Transverse colon (tissue), 4 donors: ENCODE data around the gene ATOH8. TPM values are rescaled to one million over a fixed set of nuclear protein-coding genes. Genes with fewer than 3 reads are reported as not detected.

ENCODE experiments used
- DNase-seq: peaks from one replicate; pipeline ENCODE4 v3.0.0-alpha.2; 2019
- H3K27ac ChIP-seq, 4 donors: fragments of 200-600 bp; sonication (generic); 2 replicates each; pipeline ENCODE4 v1.5.1; 2016 to 2018; ENCODE audit warnings: inconsistent platforms in 4 of 4
- H3K27me3 ChIP-seq: fragments of 200-600 bp; sonication (generic); 2 replicates; pipeline ENCODE4 v1.5.1; 2017; ENCODE audit warnings: inconsistent platforms
- H3K36me3 ChIP-seq, 4 donors: fragments of 200-600 bp; sonication (generic); 2 replicates each; pipeline ENCODE4 v1.5.1; 2017 to 2019; ENCODE audit warnings: inconsistent platforms in 4 of 4
- H3K4me1 ChIP-seq, 4 donors: fragments of 200-600 bp; sonication (generic); 2 replicates each; pipeline ENCODE4 v1.5.1; 2017 to 2020; ENCODE audit warnings: inconsistent platforms in 4 of 4
- H3K4me3 ChIP-seq, 4 donors: fragments of 200-600 bp; sonication (generic); 1 replicate in 1 of 4; 2 replicates in 3 of 4; pipeline versions ENCODE4 v1.5.1 to v1.6.1; 2017 to 2019; ENCODE audit warnings: inconsistent platforms in 4 of 4
- H3K9me3 ChIP-seq, 2 donors: fragments of 200-600 bp; sonication (generic); 2 replicates each; pipeline ENCODE4 v1.5.1; 2017 to 2019; ENCODE audit warnings: inconsistent platforms in 2 of 2
- CTCF ChIP-seq, 5 experiments: fragments of 200-600 bp in 3 of 5; fragments of 450-650 bp in 2 of 5; sonication (generic) in 3 of 5; IDR thresholded peaks; 1 replicate in 2 of 5; 2 replicates in 3 of 5; pipeline ENCODE4 v1.5.1; 2016 to 2017; ENCODE audit warnings: antibody characterized with exemption in 5 of 5, inconsistent platforms in 3 of 5, mild to moderate bottlenecking in 2 of 5, moderate library complexity in 1 of 5
- EP300 ChIP-seq: sonication (generic); formaldehyde crosslinking; IDR thresholded peaks from one replicate; pipeline ENCODE4 v1.6.1; 2017; ENCODE audit warnings: antibody characterized with exemption, low read depth
- POLR2A ChIP-seq: fragments of 450-650 bp; IDR thresholded peaks from one replicate; pipeline ENCODE4 v1.6.1; 2016; ENCODE audit warnings: antibody characterized with exemption, mild to moderate bottlenecking, moderate library complexity
- POLR2AphosphoS5 ChIP-seq, 3 donors: sonication (generic); formaldehyde crosslinking; IDR thresholded peaks; one replicate each; pipeline ENCODE4 v1.6.1; 2016; ENCODE audit warnings: antibody characterized with exemption in 3 of 3
- WGBS, 2 donors: methylation state at CpG; one replicate each; pipeline ENCODE4 v1.1.5; 2018; ENCODE audit warnings: low coverage in 1 of 2; 5-methylcytosine and 5-hydroxymethylcytosine counted together
- in situ Hi-C, 4 donors: fragments of 200-750 bp; cut with MboI; loops; one replicate each; pipeline versions ENCODE4 v1.15.0 to v1.15.1; 2017; ENCODE audit warnings: low sequenced_read_pairs in 3 of 4, low pct_ligation_motif_present in 1 of 4, low pct_unique_long_range_greater_than_20kb in 1 of 4
- intact Hi-C: fragments of 100-400 bp; cut with DNase I; formaldehyde crosslinking; loops from one replicate; pipeline ENCODE4 v1.15.1; 2023; ENCODE audit warnings: low total_unique reads
- total RNA-seq, 4 donors: library from RNA; depleted of rRNA; stranded (reverse); fragments of >200 nt; gene quantifications; one replicate each; pipeline ENCODE4 v1.1.0, GENCODE V29; 2016

ATOH8 gene
- total RNA-seq, 4 donors from 2014 or later: 7.4 to 32.6 (median 14.4) TPM

GRCh38 chr2:85717308-85718008, 36.3 kb upstream of the ATOH8 start:
- no peak for DNase-seq
- in situ Hi-C loops (no loop called here), intact Hi-C loops (loop anchor here (10.0 kb wide), 1 partner anchor 73 kb away; no protein-coding TSS in a partner anchor)
- TF ChIP-seq POLR2A (no peak), EP300 (no peak), POLR2AphosphoS5 (IDR thresholded peaks at IDR 0.05) (no peak), CTCF (IDR thresholded peaks at IDR 0.05) (no peak)
- no peaks in the 10 kb centered on the region for H3K27me3 ChIP-seq
- H3K9me3 ChIP-seq: no peaks in the 10 kb centered on the region
- H3K36me3 ChIP-seq: no peaks in the 10 kb centered on the region
- 78 to 80% methylated on average over 9 to 15 of the region's 15 CpGs for WGBS, 2 donors
- H3K4me3 ChIP-seq: no peak overlapping the region
- H3K27ac ChIP-seq: no peak overlapping the region
- peaks cover 0 to 17% (median 7%) of the 10 kb centered on the region in 4 donors for H3K4me1 ChIP-seq

- Histone ChIP-seq H3K27ac (no peak overlapping the region), H3K9me3 (no peaks in the 10 kb centered on the region), H3K4me1 (peaks cover 0 to 11% (median 4%) of the 10 kb centered on the region in 4 donors), H3K27me3 (no peaks in the 10 kb centered on the region), H3K36me3 (no peaks in the 10 kb centered on the region), H3K4me3 (no peak overlapping the region)
- DNase-seq: no peak
- intact Hi-C loops: loop anchor here (10.0 kb wide), 1 partner anchor 73 kb away; no protein-coding TSS in a partner anchor
- no peak for TF ChIP-seq POLR2AphosphoS5 (IDR thresholded peaks at IDR 0.05)
- TF ChIP-seq POLR2A: no peak
- no peak for TF ChIP-seq EP300
- no peak for TF ChIP-seq CTCF (IDR thresholded peaks at IDR 0.05)
- WGBS, 2 donors: 75 to 81% methylated on average over 5 to 7 of the region's 7 CpGs
- in situ Hi-C loops: no loop called here
Observed at GRCh38 chr2:85718009-85718391, 35.8 kb upstream of the ATOH8 start.

- intact Hi-C loops (loop anchor here (10.0 kb wide), 1 partner anchor 74 kb away; no protein-coding TSS in a partner anchor), in situ Hi-C loops (no loop called here)
- TF ChIP-seq CTCF (IDR thresholded peaks at IDR 0.05) (no peak), POLR2A (no peak)
- 85 to 100% methylated on average over 2 to 10 of the region's 10 CpGs for WGBS, 2 donors
- no peak overlapping the region for H3K27ac ChIP-seq
- DNase-seq: no peak
- H3K9me3 ChIP-seq: no peaks in the 10 kb centered on the region
- H3K36me3 ChIP-seq: no peaks in the 10 kb centered on the region
- H3K27me3 ChIP-seq: no peaks in the 10 kb centered on the region
- H3K4me1 ChIP-seq: peaks cover 0 to 1% (median 0%) of the 10 kb centered on the region in 4 donors
- no peak overlapping the region for H3K4me3 ChIP-seq
Observed at GRCh38 chr2:85718885-85719492, 34.8 kb upstream of the ATOH8 start.

GRCh38 chr2:85719609-85720240, 34.1 kb upstream of the ATOH8 start:
- Histone ChIP-seq H3K27ac (no peak overlapping the region), H3K9me3 (no peaks in the 10 kb centered on the region), H3K4me1 (no peaks in the 10 kb centered on the region), H3K27me3 (no peaks in the 10 kb centered on the region), H3K4me3 (no peak overlapping the region), H3K36me3 (no peaks in the 10 kb centered on the region)
- intact Hi-C loops (loop anchor here (10.0 kb wide), 1 partner anchor 75 kb away; no protein-coding TSS in a partner anchor), in situ Hi-C loops (no loop called here)
- WGBS, 2 donors: 80 to 92% methylated on average over 5 to 6 of the region's 6 CpGs
- no peak for DNase-seq
- TF ChIP-seq EP300 (no peak), POLR2AphosphoS5 (IDR thresholded peaks at IDR 0.05) (no peak), CTCF (IDR thresholded peaks at IDR 0.05) (no peak), POLR2A (no peak)
